Astrocyte (in vitro differentiated cells and primary cell): ENCODE data around the gene BTRC. TPM values are rescaled to one million over a fixed set of nuclear protein-coding genes. Genes with fewer than 3 reads are reported as not detected.

Experiments used
- DNase-seq: peaks from one replicate; pipeline ENCODE4 v3.0.0-alpha.2; 2010; ENCODE audit warnings: low read depth
- FAIRE-seq: peaks from 2 replicates; lab custom pipeline; 2011; peaks lifted over from hg19 to GRCh38; lab: Jason Lieb, UNC
- H2AFZ ChIP-seq: 2 replicates; pipeline ENCODE4 v1.6.0; 2012; ENCODE audit warnings: low read depth, low read length, inconsistent platforms
- H3K27ac ChIP-seq: 2 replicates; pipeline ENCODE4 v1.5.1; 2011; ENCODE audit warnings: low read depth, low read length, inconsistent platforms
- H3K27me3 ChIP-seq: 2 replicates; pipeline ENCODE4 v1.6.0; 2011; ENCODE audit warnings: low read length, inconsistent platforms; ENCODE audit not compliant: insufficient read depth
- H3K36me3 ChIP-seq: 2 replicates; pipeline ENCODE4 v1.5.1; 2011; ENCODE audit warnings: low read length, inconsistent platforms; ENCODE audit not compliant: insufficient read depth
- H3K4me1 ChIP-seq: 2 replicates; pipeline ENCODE4 v1.5.1; 2011; ENCODE audit warnings: low read length, inconsistent platforms; ENCODE audit not compliant: insufficient read depth
- H3K4me2 ChIP-seq: 2 replicates; pipeline ENCODE4 v1.6.0; 2012; ENCODE audit warnings: low read length, inconsistent platforms
- H3K4me3 ChIP-seq: 2 replicates; pipeline ENCODE4 v1.5.1; 2011; ENCODE audit warnings: low read depth, mild to moderate bottlenecking, low read length, inconsistent platforms; ENCODE audit not compliant: insufficient read depth
- H3K79me2 ChIP-seq: 2 replicates; pipeline ENCODE4 v1.6.0; 2012; ENCODE audit warnings: mild to moderate bottlenecking, low read length, inconsistent platforms; ENCODE audit not compliant: insufficient read depth
- H3K9ac ChIP-seq: 2 replicates; pipeline ENCODE4 v1.6.0; 2012; ENCODE audit warnings: mild to moderate bottlenecking, low read length, inconsistent platforms
- H3K9me3 ChIP-seq: 2 replicates; pipeline ENCODE4 v1.5.1; 2012; ENCODE audit warnings: low read depth, mild to moderate bottlenecking, low read length, inconsistent platforms; ENCODE audit not compliant: insufficient read depth
- H4K20me1 ChIP-seq: 2 replicates; pipeline ENCODE4 v1.6.0; 2012; ENCODE audit warnings: low read length, inconsistent platforms; ENCODE audit not compliant: insufficient read depth
- H3K27ac Mint-ChIP-seq: one replicate; pipeline ENCODE4 v1.8.0; 2021; ENCODE audit warnings: mild to moderate bottlenecking, mixed read lengths; ENCODE audit not compliant: unreplicated experiment
- H3K27me3 Mint-ChIP-seq: one replicate; pipeline ENCODE4 v1.8.0; 2021; ENCODE audit warnings: low read depth, mixed read lengths; ENCODE audit not compliant: unreplicated experiment
- H3K36me3 Mint-ChIP-seq: one replicate; pipeline ENCODE4 v1.8.0; 2021; ENCODE audit warnings: low read depth, mixed read lengths; ENCODE audit not compliant: unreplicated experiment
- H3K4me1 Mint-ChIP-seq: one replicate; pipeline ENCODE4 v1.8.0; 2021; ENCODE audit warnings: low read depth, mixed read lengths; ENCODE audit not compliant: unreplicated experiment
- H3K4me3 Mint-ChIP-seq: one replicate; pipeline ENCODE4 v1.8.0; 2021; ENCODE audit warnings: mild to moderate bottlenecking, moderate library complexity, mixed read lengths; ENCODE audit not compliant: unreplicated experiment
- H3K9me3 Mint-ChIP-seq: one replicate; pipeline ENCODE4 v1.8.0; 2021; ENCODE audit warnings: mild to moderate bottlenecking, mixed read lengths; ENCODE audit not compliant: unreplicated experiment
- CTCF ChIP-seq: IDR thresholded peaks from 2 replicates; pipeline ENCODE4 v1.5.1; 2011; ENCODE audit warnings: low read depth, mild to moderate bottlenecking, inconsistent platforms, low read length, moderate library complexity; ENCODE audit not compliant: insufficient read depth
- EZH2 ChIP-seq: IDR thresholded peaks from 2 replicates; pipeline ENCODE4 v1.6.1; 2012; ENCODE audit warnings: mild to moderate bottlenecking, low read length, inconsistent platforms; ENCODE audit not compliant: insufficient read depth
- total RNA-seq: library from RNA; stranded (reverse); gene quantifications from 2 replicates; pipeline ENCODE4 v1.2.1, GENCODE V29; 2021

Gene BTRC
- total RNA-seq, 1 donor from 2014 or later, result 33.3 TPM

DNA sequence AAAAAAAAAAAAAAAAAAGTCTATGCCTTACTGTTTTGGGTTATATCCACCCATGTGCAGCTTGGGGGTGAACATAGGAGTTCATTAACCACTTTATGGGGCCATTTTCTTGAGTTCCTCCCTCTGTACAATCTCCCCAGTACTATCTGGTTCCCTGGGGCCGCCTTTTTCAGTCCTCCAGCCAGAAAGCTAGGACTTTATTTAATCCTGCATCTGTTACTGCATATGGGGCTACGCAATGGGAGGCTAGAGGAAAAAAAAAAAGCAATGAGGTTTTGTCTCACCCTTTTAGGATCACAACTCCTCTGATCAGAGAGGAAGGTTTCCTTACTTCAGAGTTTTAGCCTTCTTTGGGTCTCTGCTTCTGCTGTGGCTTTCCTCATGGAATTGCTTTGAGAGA, 51.0 kb downstream of the BTRC start:
- FAIRE-seq, result no peak
- peaks cover 3% of the 10 kb centered on the region for H3K4me1 Mint-ChIP-seq

GRCh38 chr10:101411598-101411997, 57.6 kb downstream of the BTRC start:
- no peaks in the 10 kb centered on the region for H3K27me3 Mint-ChIP-seq
- no peak overlapping the region for H3K27ac ChIP-seq
- H2AFZ ChIP-seq, result no peak overlapping the region
- H3K4me3 Mint-ChIP-seq, result no peak overlapping the region
- H3K4me3 ChIP-seq, result no peak overlapping the region
- no peaks in the 10 kb centered on the region for H3K4me1 ChIP-seq
- FAIRE-seq, result no peak
- H3K9me3 Mint-ChIP-seq, result no peaks in the 10 kb centered on the region
- no peaks in the 10 kb centered on the region for H3K36me3 ChIP-seq
- peaks cover 7% of the 10 kb centered on the region for H3K79me2 ChIP-seq
- H3K27ac Mint-ChIP-seq, result no peak overlapping the region
- H4K20me1 ChIP-seq, result peaks cover 23% of the 10 kb centered on the region
- H3K9ac ChIP-seq, result no peak overlapping the region
- H3K27me3 ChIP-seq, result no peaks in the 10 kb centered on the region
- H3K36me3 Mint-ChIP-seq, result no peaks in the 10 kb centered on the region
- no peak overlapping the region for H3K4me2 ChIP-seq
- TF ChIP-seq CTCF (no peak), EZH2 (no peak)
- H3K4me1 Mint-ChIP-seq, result no peaks in the 10 kb centered on the region
- DNase-seq, result no peak
- H3K9me3 ChIP-seq, result no peaks in the 10 kb centered on the region

More for the DNA sequence above, 51.0 kb downstream of the BTRC start:
- H3K4me3 ChIP-seq, result no peak overlapping the region
- H4K20me1 ChIP-seq, result peaks cover 26% of the 10 kb centered on the region
- H3K9me3 Mint-ChIP-seq, result no peaks in the 10 kb centered on the region
- no peaks in the 10 kb centered on the region for H3K27me3 ChIP-seq
- H2AFZ ChIP-seq, result no peak overlapping the region
- peaks cover 1% of the 10 kb centered on the region for H3K36me3 Mint-ChIP-seq
- DNase-seq, result no peak
- H3K27ac ChIP-seq, result no peak overlapping the region
- H3K27ac Mint-ChIP-seq, result no peak overlapping the region
- no peak for TF ChIP-seq CTCF
- TF ChIP-seq EZH2, result no peak
- no peak overlapping the region for H3K9ac ChIP-seq
- H3K4me3 Mint-ChIP-seq, result no peak overlapping the region
- no peak overlapping the region for H3K4me2 ChIP-seq
- no peaks in the 10 kb centered on the region for H3K9me3 ChIP-seq
- H3K4me1 ChIP-seq, result no peaks in the 10 kb centered on the region
- peaks cover 16% of the 10 kb centered on the region for H3K79me2 ChIP-seq
- no peaks in the 10 kb centered on the region for H3K36me3 ChIP-seq
- H3K27me3 Mint-ChIP-seq, result no peaks in the 10 kb centered on the region

- no peaks in the 10 kb centered on the region for H3K9me3 ChIP-seq
- H3K4me1 ChIP-seq, result no peaks in the 10 kb centered on the region
- H3K4me1 Mint-ChIP-seq, result no peaks in the 10 kb centered on the region
- H3K9me3 Mint-ChIP-seq, result no peaks in the 10 kb centered on the region
- no peak overlapping the region for H3K4me3 Mint-ChIP-seq
- no peak for FAIRE-seq
- no peak for DNase-seq
- peaks cover 3% of the 10 kb centered on the region for H3K79me2 ChIP-seq
- TF ChIP-seq CTCF, result no peak
- TF ChIP-seq EZH2, result no peak
- no peak overlapping the region for H3K27ac ChIP-seq
- H3K27me3 Mint-ChIP-seq, result no peaks in the 10 kb centered on the region
- no peak overlapping the region for H2AFZ ChIP-seq
- H3K36me3 Mint-ChIP-seq, result no peaks in the 10 kb centered on the region
- no peak overlapping the region for H3K9ac ChIP-seq
- no peaks in the 10 kb centered on the region for H3K36me3 ChIP-seq
- H3K27me3 ChIP-seq, result no peaks in the 10 kb centered on the region
- no peak overlapping the region for H3K27ac Mint-ChIP-seq
- no peak overlapping the region for H3K4me3 ChIP-seq
- H3K4me2 ChIP-seq, result no peak overlapping the region
- H4K20me1 ChIP-seq, result peaks cover 22% of the 10 kb centered on the region
Measured at GRCh38 chr10:101414034-101414433, 60.1 kb downstream of the BTRC start.
